GM21786 (cell line): Measurements from ENCODE around the gene ADARB2.
"Not testable (repeated sequence)": the region's sequence is repeated elsewhere in the genome, so short reads cannot be mapped to it uniquely, and the experiment has no call there.

Source experiments
- ATAC-seq: cut with Tn5 transposase; IDR thresholded peaks from one replicate; pipeline ENCODE4 v1.9.1; 2021; ENCODE audit not compliant: unreplicated experiment

The ADARB2 gene

DNA sequence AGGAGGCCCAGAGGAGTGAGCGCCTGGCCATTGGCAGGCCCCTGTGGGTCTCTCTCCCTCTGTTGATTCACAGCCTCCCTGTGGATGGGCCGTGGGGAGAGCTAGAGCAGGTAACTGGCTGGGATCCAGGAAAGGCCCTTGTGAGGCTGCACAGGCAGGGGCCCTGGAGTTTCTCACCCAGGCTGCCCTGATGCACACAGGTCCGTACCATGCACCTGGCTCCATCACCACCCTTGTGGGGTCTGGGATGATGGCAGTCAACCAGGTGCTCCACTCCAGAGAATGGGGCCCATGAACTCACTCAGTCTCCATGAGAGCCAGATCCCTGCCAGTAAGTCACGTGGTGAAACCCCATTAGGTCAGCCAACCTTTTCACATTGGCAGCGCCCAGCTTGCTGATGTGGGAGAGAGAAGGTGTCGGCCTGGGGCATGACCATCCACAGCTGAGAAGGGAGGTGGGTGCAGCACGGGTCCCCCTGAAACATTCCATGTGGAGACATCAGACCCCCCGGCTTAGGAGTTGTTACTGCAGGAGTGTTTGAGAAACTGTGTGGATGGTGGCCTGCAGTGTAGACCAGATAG lies 320.8 kb downstream of the ADARB2 start:
- no peak for ATAC-seq

DNA sequence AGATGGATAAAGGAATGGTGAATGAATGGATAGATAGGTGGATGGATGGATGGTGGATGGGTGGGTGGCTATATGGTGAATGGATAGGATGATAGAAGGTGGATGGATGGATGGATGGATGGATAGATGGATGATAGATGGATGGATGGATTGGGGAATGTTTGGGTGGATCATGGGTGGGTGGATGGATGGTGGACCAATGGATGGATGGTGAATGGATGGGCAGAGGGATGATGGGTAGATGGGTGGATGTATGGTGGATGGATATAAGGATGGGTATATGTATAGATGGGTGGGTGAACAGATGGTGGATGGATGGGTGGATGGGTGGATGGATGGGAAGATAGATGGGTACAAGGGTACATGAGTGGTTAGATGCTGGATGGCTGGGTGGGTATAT lies 322.4 kb downstream of the ADARB2 start:
- ATAC-seq, result no peak

DNA sequence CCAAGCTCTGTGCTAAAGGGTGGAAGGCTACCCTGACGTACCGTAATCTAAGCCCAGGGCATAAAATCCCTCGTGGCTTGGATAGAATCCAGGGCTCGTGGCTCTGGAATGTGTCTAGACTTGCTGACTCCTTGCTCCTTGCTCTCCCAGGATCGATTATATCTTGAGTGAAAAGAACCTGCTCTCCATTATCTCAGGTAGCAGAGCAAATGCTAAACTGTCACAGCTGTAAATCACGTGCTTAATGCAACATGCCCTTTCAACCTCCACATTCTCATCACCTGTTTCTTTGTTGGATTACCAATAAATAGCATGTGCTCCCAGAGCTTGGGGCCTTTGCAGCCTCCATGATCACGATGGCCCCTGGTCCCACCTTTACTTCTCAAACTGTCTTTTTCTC lies 323.0 kb downstream of the ADARB2 start:
- ATAC-seq, result not testable (repeated sequence)

DNA sequence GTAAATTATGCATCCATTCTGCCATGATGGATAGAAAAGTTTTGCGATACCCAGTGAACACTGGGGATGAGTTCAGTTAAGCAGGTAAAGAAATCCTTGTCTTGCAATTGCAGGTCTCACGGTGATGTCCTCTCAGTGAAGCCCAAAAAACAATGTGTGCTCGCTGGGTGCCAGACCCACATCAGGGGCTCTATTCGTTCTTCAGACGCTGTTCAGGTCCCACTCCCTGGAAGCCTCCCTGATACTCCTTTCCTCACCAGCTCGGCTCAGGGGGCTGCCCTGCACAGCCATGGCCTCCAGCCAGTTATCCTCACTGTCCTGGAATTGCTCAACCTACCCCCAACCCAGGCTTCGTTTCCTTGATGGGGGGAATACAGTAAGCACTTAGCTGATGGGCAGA lies 323.5 kb downstream of the ADARB2 start:
- no peak for ATAC-seq

DNA sequence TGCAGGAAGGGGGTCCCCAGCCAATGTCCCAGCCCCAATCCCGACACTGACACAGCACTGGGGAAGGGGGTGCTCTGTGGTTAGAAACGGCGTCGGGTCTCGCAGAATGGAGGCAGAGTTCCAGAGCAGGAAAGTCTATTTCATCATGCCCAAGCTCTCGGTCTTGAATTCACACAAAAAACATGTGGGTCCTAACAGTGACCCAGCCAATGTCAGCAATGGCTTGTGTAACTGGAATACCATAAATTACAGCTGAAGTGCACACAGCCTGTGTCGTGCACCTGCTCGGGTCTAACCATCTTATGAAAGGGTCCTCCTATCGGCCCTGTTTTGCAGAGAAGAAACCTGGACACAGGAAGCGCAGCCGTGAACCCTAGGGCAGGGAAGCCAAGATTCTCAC lies 324.1 kb downstream of the ADARB2 start:
- ATAC-seq, result no peak

DNA sequence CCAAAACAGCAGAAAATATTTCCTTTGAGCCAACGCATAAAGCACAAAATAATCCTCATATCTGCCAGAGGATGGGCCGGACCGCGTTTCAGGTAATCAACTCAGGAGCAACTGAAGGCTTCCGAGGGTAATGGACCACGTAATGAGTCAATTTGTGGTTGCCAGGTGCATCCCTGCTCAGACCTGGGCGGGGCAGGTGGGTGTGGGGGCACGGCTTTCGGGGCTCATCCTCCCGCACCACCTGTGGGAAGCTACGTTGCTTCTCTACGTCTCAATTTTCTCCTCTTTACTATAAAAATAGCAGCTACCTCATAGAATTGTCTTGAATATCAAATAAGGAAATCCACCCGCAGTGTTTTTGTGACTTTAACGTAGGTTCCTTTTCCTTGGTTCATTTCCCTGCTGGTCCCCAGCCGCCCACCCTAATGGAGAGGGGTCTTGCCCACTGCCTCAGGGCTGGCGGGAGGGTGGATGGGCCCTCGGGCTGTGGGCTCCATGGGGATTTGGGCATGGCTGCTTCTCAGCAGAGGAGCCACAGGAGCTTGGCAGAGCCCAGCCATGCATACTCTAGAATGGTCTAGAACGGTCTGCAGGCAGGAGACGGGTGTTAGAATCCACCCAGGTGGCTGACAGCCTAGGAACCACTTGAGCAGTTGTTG lies 324.7 kb downstream of the ADARB2 start:
- no peak for ATAC-seq

DNA sequence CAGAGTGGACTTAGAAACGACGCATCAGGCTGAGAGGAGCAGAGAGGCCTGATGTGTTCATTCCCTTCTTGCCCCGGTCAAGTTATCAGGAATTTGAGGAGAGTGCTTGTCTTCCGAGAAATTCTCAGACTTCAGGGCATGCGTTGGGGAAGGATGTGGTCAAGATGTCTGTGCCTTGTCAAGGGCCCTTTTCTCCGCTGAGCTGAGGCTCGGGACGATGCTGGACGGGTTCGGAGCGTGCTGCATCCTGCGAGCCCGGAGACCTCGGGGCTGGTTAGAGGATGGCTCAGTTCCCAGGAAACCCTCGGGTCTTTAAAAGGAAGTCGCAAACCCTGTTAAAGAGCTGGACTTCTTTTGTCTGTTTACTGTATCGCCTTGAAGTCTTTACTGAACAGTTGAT lies 325.4 kb downstream of the ADARB2 start:
- ATAC-seq, result no peak

DNA sequence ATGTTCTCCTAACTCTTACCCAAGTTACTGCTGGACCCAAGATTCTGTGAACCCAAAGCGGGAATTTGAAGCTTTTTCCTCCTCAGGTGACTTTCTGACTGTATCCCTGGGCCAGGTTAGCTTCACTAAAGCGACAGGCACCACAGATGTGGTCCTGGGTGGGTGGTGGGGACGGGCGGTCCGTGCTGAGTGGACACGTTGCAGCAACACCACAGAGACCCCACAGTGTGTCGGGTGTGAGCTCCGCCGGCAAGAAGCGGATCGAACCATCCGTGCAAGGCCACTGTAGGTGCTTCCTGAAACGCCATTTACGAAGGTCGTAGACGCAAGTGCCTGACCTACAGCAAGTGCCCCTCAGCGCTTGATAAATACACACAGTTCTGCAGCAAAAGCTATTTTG lies 325.9 kb downstream of the ADARB2 start:
- no peak for ATAC-seq

DNA sequence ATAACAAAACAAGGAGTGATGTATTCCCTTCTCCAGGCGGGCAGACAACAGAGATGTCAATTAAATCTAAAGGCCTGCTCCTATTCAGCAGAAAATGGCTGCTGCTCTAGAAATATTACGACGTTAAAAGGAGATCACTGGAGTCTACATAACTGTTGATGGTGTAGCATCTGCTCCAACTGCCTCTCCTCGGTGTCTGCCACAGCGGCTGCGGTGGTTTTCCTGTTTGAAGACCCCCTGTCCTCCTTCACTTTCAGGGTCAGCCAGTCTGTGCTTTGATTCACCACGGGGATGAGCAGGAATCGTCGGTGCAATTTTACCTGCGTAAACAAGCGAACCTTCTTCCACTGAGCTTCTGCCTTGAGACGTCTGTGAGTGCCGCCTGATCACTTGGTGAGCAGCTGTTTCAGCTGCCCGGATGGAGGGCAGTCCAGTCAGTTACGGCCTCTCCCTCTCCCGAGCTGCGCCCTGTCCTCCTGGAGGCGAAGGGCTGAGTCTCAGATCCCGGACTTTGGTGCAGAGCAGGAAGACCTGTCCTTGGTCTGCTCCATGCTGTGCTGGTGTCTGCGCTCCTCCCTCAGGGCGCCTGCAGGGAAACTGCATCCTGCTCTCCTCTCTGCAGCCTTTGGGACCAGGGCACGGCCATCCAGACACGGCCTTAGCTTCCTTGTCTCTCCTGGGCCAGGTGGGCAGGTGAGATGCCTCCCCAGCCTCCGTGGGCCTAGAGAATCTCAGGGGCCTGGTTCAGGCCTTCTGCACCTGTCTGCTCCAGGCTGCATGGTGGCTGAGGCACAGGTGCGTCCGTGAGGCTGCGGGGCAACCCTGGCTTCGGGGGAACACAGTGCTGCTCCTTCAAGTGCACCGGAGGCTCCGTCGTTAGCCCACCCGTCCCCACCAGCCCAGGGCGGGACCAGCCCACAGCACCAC lies 326.6 kb downstream of the ADARB2 start:
- ATAC-seq, result no peak

DNA sequence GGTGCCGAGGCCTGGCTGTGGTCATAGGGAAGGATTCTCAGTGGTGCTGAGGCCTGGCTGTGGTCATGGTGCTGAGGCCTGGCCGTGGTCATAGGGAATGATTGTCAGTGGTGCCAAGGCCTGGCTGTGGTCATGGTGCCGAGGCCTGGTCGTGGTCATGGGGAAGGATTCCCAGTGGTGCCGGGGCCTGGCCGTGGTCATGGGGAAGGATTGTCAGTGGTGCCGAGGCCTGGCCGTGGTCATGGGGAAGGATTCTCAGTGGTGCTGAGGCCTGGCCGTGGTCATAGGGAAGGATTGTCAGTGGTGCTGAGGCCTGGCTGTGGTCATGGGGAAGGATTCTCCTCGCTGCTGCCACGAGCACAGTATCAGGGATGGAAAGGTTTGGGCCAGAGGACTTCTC lies 327.3 kb downstream of the ADARB2 start:
- no peak for ATAC-seq

DNA sequence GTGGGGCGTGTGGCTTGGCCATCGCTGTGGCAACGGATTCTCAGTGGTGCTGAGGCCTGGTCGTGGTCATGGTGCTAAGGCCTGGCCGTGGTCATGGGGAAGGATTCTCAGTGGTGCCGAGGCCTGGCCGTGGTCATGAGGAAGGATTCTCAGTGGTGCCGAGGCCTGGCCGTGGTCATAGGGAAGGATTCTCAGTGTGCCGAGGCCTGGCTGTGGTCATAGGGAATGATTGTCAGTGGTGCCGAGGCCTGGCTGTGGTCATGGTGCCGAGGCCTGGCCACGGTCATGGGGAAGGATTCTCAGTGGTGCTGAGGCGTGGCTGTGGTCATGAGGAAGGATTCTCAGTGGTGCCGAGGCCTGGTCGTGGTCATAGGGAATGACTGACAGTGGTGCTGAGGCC lies 327.9 kb downstream of the ADARB2 start:
- no peak for ATAC-seq

DNA sequence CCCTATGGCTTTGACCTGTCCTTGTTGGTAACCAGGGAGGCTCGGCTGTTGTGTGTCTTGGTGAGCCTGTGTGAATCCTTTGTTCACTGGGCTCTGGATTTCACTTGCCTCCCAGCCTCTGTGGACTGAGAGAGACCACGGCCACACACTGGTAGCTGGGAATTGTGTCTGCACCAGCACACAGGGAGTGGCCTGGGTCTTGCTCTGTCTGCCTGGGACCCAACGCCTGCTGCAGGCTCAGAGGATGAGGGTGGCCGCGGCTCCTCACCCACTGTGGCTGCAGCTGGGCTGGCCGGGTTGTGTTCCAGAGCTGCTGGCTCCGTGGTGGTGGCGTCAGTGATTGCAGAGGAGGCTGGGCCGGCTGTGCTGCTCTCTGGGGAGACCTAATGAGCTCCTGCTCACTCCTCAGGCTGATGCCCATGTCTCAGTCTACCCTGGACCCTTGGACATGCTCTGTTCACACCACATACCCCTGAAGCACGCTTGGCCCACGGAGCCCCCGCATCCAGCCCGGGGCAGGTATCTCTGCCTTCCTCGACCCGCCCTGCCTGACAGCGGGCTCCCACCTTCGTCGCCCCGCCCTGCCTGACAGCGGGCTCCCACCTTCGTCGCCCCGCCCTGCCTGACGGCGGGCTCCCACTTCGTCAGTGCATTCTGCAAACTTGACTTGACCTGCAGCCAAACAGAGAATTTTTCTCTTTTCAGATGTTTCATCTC lies 328.5 kb downstream of the ADARB2 start:
- ATAC-seq, result no peak

DNA sequence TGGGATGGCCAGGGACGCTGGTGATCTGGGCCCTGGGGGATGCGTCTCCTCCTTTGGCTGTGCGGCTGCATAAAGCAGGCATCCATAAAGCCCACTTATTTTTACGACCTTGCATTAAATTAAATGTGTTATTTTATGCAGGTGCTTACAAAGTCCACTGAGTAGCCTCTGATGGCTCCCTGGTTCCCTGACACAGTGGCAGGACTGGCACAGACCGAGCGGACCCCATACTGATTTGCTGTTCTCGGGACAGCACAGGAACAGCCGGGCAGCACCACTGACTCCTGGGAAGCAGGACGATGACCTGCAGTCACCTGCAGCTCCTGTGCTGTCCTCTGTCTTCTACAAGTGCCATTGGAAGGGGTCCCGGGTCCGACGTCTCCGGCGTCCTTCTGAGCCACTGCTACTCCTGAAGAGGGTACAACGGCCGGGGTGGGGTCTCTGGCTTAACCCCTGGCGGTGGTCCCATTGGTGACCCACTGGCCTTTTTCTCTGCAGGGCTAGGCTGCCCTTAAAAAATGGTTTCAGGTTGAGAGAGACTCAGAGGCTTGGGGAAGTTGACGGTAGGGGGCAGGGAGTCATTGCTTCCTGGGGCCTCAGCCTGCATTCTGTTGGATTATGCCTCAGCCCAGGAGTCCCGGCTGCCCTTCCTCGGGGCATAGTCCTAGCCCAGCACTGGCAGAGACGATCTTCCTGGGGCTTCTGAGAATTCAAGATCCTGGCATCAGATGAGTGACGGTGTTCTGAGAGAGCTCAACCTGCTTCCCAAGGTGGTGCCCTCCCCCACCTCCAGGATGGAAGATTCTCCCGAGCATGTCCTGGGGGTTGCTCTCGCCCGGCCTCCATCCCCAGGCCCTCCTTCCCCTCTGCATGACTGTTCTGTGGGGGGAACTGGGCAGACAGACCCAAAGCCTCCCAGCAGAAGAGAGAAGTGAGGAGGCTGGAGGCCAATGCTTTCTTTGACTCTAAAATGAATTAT lies 330.1 kb downstream of the ADARB2 start:
- ATAC-seq, result no peak

DNA sequence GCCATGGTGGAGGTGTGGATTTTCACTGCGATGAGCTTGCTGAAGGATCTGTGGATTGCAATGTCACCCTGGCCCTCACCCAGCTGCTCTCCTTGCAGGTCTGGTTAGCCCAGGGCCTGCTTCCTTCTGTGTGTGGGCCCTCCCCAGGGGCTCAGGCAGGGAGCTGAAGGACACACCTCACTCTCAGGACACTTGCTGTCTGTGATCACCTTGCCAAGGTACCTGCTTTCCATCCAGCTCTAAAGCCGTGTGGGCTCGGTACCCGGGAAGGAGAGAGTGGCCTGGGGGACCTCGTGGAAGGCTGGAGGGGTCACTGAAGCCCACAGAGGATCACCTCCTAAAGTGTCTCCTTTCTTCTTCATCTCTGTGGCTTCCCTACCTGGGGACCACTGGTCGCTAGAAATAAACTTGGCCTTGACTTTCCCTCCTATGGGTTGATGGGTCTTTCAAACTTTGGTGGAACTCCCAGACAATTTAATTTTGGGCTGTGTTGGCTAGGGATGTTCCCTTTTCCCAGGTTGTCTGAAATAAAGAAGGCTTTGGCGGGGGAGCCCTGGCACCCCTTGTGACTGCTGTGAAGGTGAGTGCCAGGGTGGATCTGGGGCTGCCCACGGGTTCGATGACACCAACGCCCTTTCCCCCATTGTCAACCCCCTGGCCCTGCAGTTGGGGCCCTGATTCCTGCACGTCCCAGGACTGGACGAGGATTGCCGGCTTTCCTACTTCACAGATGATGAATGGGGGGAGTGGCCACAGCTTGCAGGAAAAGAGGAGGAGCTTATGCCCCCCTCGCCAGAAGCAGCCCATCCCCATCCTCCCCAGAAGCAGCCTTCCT lies 331.0 kb downstream of the ADARB2 start:
- ATAC-seq, result no peak

DNA sequence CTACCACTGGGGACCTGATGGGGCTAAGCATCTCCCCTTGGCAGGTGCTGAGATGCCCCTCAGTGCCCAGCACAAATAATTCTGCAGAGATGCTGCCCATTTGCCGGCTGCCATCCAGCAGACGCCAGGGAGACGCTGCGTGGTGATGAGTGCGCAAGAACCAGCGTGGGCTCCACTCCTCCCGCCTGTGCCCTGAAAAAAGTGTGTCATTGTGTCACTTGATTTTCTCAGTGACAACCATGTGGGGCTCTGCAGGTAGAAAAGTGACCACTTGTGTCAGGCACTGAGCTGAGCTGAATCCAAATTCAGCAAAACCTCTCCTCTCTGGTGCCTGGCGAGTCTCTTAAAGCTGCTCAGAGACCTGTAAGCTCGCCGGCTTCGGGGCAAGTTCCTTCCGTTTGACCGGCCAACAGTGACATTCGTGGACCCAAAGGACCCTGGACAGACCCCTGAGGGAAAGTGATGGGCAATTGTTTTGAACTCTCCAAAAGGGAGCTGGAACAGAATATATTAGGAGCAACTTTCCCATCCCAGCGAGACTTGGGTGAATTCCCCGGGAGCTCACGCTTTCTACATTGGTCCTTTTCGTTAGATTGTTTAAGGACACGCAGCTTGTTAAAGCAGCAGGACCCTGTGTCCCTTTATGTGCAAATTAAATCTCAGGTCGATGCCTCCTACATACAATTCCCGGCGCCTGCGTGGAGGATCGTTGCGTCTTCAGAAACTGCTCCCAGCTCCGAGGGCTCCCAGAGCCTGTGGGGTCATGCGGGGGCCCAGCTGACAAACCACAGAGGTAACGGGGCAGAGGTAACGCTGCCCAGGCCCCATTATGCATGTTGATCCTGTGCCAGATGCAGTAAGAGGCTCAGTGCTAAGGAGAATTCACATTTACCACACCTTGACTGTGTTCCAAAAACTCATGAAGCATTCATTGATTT lies 332.7 kb downstream of the ADARB2 start:
- ATAC-seq, result no peak

DNA sequence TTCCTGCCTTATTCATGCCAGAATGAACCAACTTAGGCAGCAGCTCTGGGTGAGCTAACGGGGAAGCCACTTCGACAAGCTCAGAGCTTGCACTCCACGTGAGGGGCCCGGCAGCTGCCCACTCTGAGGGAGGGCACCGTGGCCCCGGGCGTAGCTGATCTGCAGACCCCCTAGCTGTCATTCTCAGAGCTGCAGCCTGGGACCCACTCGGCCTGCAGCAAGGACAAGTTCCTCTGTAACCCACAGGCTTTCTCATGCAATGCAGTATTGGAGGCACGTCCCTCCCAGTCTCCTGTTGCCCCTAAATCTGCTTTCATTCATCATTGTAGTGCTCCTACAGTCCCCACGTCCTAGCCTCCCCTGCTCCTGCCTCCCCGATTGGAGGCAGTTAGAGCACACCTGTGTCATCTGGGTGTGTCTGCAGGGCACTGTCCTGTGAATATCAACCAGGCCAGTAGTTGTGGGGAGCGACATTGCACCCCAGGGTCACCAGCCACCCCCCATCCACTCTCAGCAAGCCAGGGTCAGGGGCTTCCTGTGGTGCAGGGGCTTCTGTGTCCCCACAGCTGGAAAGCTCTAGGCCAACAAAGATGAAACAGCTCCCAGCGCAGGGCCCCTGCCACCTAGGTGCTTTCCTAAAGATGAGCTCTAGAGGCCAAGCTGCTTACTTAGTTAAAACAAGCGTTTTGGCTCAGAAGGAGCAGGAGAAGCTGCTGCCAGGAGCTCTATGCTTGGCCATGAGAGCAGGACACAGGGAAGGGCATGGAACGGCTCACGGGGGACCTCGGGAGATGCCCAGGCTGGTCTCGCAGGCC lies 333.6 kb downstream of the ADARB2 start:
- no peak for ATAC-seq

DNA sequence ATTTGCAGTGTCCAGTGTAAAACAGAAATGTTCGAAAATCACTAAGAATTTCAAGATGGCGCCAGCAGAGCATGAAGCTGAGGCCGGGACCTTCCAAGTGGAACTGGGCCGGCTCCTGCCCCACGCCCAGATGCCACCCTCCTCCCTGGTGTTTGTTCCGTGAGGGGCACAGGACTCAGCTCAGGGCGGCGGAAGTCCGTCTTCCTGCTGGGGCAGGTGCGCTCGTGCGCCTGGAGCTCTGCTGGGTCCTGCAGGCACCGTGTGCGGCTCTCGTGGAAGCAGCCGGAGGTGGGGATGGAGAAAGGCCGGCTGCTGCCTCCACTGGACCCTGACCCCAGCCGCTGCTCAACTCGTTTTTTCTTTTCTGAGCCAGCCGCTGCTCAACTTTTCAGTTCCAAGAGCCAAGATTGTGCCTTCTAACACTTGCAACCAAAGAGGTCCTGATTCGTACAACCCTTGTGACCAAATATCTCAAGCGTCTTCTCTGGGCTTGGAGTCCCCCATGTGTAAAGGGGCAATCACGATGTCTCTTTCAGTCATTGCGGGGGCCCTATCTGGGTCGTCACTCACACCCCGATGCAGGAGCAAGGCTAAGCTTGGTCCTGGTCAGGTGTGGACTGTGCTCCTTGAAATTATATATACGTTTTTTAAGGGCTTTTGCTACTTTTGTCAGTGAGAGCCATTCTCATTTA lies 334.4 kb downstream of the ADARB2 start:
- ATAC-seq, result no peak
